ENCODE results near the gene SELENOM.

GRCh38 chr22:31100762-31101525 is 6.4 kb downstream of the SELENOM start:
- TF ChIP-seq EZH2 (IDR thresholded peaks at IDR 0.05) (no peak), POLR2AphosphoS5 (IDR thresholded peaks at IDR 0.05; ENCODE audit: borderline replicate concordance, low read depth, low read length) (no peak)
